Glutamatergic neuron (in vitro differentiated cells): ENCODE data around the gene NFKBIE. TPM values are rescaled to one million over a fixed set of nuclear protein-coding genes. Genes with fewer than 3 reads are reported as not detected.

ENCODE experiments used
- DNase-seq: peaks from one replicate; pipeline ENCODE4 v3.0.0; 2022
- H3K27ac Mint-ChIP-seq: one replicate; pipeline ENCODE4 v1.8.0; 2020; ENCODE audit warnings: mild to moderate bottlenecking, mixed read lengths, inconsistent platforms; ENCODE audit not compliant: unreplicated experiment
- H3K27me3 Mint-ChIP-seq: one replicate; pipeline ENCODE4 v1.8.0; 2020; ENCODE audit warnings: mild to moderate bottlenecking, moderate library complexity, mixed read lengths, inconsistent platforms; ENCODE audit not compliant: unreplicated experiment
- H3K36me3 Mint-ChIP-seq: one replicate; pipeline ENCODE4 v1.8.0; 2020; ENCODE audit warnings: mild to moderate bottlenecking, mixed read lengths, inconsistent platforms; ENCODE audit not compliant: unreplicated experiment
- H3K4me1 Mint-ChIP-seq: one replicate; pipeline ENCODE4 v1.8.0; 2020; ENCODE audit warnings: mild to moderate bottlenecking, low read depth, mixed read lengths, inconsistent platforms; ENCODE audit not compliant: unreplicated experiment
- H3K4me3 Mint-ChIP-seq: one replicate; pipeline ENCODE4 v1.8.0; 2020; ENCODE audit warnings: mild to moderate bottlenecking, mixed read lengths, inconsistent platforms; ENCODE audit not compliant: unreplicated experiment
- H3K9me3 Mint-ChIP-seq: one replicate; pipeline ENCODE4 v1.8.0; 2020; ENCODE audit warnings: mild to moderate bottlenecking, moderate library complexity, mixed read lengths, inconsistent platforms; ENCODE audit not compliant: unreplicated experiment
- CTCF ChIP-seq: fragments of 200-600 bp; sonication (generic); IDR thresholded peaks from one replicate; pipeline ENCODE4 v1.5.0; 2021; ENCODE audit not compliant: partially characterized antibody, unreplicated experiment
- total RNA-seq: library from RNA; stranded (reverse); fragmentation: NEBNext Ultra II Directional; extraction: Animal tissue kit (Norgen Biotek cat#: 25700); gene quantifications from one replicate; pipeline ENCODE4 v1.2.1, GENCODE V29; 2021; ENCODE audit not compliant: unreplicated experiment

The NFKBIE gene
- total RNA-seq, 1 donor from 2014 or later, result 15.3 TPM

GRCh38 chr6:44235891-44236516 lies 29.3 kb downstream of the NFKBIE start:
- Mint-ChIP-seq H3K4me3 (peak overlapping the region; percentile 42), H3K4me1 (peaks cover 31% of the 10 kb centered on the region), H3K27me3 (peaks cover 13% of the 10 kb centered on the region), H3K9me3 (peaks cover 7% of the 10 kb centered on the region), H3K27ac (peak overlapping the region; percentile 12), H3K36me3 (no peaks in the 10 kb centered on the region)
- no peak for TF ChIP-seq CTCF
- no peak for DNase-seq

DNA sequence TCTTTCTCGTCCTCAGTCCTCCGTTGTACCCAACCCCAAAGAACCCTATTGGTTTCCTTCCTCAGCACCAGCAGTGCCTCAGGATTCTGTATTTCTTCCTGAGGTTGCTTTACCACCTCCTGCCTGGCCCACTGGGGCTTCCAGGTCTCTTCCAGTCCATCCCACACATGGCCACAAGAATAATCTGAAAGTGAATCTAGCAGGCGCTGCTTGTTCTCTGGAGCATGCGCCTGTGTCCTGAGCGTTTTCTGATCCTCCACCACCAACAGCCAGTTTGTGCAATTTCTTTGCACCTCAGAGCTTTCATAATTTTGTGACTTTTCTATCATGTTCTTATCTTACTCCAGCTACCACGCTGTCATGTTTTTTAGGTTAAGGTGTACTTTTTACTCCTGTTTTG lies 30.1 kb downstream of the NFKBIE start:
- no peak for DNase-seq
- Mint-ChIP-seq H3K4me1 (peaks cover 31% of the 10 kb centered on the region), H3K36me3 (no peaks in the 10 kb centered on the region), H3K9me3 (peaks cover 7% of the 10 kb centered on the region), H3K27ac (peak overlapping the region; percentile 72), H3K4me3 (peak overlapping the region; percentile 28), H3K27me3 (peaks cover 13% of the 10 kb centered on the region)
- no peak for TF ChIP-seq CTCF

DNA sequence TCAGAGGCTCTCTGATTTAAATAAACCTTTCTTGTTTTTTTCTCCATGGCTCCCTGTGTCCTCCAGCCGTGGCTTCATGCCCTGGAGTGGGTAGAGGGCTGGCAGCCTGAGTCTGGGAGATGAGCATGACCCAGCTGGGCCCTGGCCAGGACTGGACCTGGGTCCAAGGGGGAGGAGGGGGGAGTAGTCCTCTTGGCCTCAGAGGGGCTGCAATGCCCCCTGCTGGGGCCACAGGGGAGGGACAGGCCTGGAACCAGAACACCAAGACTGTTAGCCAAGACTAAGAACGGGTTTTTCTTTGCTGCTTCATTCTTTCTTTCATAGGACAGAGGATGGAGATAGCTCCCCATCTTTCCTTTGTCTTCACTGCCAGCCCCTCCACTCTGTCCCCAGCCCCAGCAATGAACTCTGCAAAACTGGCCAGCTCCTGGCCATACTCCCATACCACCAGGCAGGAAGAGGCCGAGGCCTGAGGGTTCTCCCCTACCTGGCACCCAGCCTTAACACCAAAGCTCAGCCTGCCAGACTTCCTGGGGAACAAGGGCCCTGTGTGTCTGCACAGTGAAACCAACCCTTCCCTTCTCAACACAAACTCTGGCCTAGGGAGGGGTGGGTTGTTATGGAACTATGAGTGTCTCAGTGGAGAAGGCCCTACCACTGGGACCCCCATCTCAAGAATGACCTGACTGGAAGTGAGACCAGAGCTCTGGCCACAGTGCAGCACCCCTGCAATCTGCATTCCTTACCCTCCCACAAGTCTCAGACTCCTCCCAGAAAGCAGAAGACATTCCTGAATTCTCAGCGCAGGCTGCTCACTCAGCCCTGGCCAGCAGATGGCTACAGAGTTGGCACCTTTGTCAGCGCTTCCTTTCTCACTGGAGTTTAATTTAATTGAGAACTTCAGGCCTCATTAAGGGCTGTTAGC lies 31.0 kb downstream of the NFKBIE start:
- Mint-ChIP-seq H3K36me3 (no peaks in the 10 kb centered on the region), H3K4me1 (peaks cover 30% of the 10 kb centered on the region), H3K27ac (peak overlapping the region; percentile 72), H3K4me3 (peak overlapping the region; percentile 34), H3K9me3 (peaks cover 7% of the 10 kb centered on the region), H3K27me3 (peaks cover 13% of the 10 kb centered on the region)
- DNase-seq, result peak; percentile 70
- peak; percentile 77 for TF ChIP-seq CTCF

- DNase-seq, result no peak
- H3K27me3 Mint-ChIP-seq, result peaks cover 10% of the 10 kb centered on the region
- H3K4me3 Mint-ChIP-seq, result no peak overlapping the region
- no peaks in the 10 kb centered on the region for H3K36me3 Mint-ChIP-seq
- H3K4me1 Mint-ChIP-seq, result peaks cover 27% of the 10 kb centered on the region
- TF ChIP-seq CTCF, result no peak
- peaks cover 7% of the 10 kb centered on the region for H3K9me3 Mint-ChIP-seq
- peak overlapping the region; percentile 76 for H3K27ac Mint-ChIP-seq
These were observed 31.7 kb downstream of the NFKBIE start for GRCh38 chr6:44233567-44234100.
